Loucy (cell line): Measurements from ENCODE around the gene TBC1D2.

Experiments used
- CTCF ChIP-seq: fragments of 200-600 bp; sonication (generic); conservative IDR thresholded peaks from 2 replicates; pipeline ENCODE4 v1.5.1; 2014; ENCODE audit warnings: mild to moderate bottlenecking, antibody characterized with exemption, low read length
- EZH2phosphoT487 ChIP-seq: fragments of 200-600 bp; IDR thresholded peaks from 2 replicates; pipeline ENCODE4 v1.6.1; 2018; ENCODE audit warnings: antibody characterized with exemption, mild to moderate bottlenecking, moderate library complexity, borderline replicate concordance

- TF ChIP-seq CTCF (no peak), EZH2phosphoT487 (no peak)
Measured at GRCh38 chr9:98220911-98221310, 34.5 kb downstream of the TBC1D2 start.
